ENCODE measurements around the gene GPR153.

The GPR153 gene

GRCh38 chr1:6233376-6233775, 27.5 kb downstream of the GPR153 start:
- Histone ChIP-seq H2AFZ (ENCODE audit: low read depth, low read length) (no peak overlapping the region), H3K23ac (ENCODE audit: low read length in 2 of 2) (no peak overlapping the region), H2BK15ac (ENCODE audit: low read depth, poor library complexity, severe bottlenecking) (no peak overlapping the region), H3K14ac (ENCODE audit: low read length in 2 of 2) (no peak overlapping the region), H3K4ac (ENCODE audit: low read depth in 1 of 2, low read length in 2 of 2) (no peak overlapping the region), H2AK5ac (ENCODE audit: low read length, severe bottlenecking) (no peak overlapping the region), H3K79me1 (replicated peaks; ENCODE audit: low read length, poor library complexity, severe bottlenecking) (peaks cover 33% of the 10 kb centered on the region), H4K91ac (ENCODE audit: low read length) (no peak overlapping the region), H3K18ac (ENCODE audit: low read depth in 1 of 2, low read length in 2 of 2) (no peak overlapping the region), H2BK12ac (ENCODE audit: low read length in 2 of 2) (no peak overlapping the region), H3K9me3 (ENCODE audit: control insufficient read depth, low read length) (no peaks in the 10 kb centered on the region), H3K9ac (ENCODE audit: low read length) (no peak overlapping the region), H3K4me1 (ENCODE audit: control insufficient read depth, insufficient read depth, low read depth, low read length) (peaks cover 12% of the 10 kb centered on the region), H3K27me3 (ENCODE audit: control insufficient read depth in 1 of 2, insufficient read depth in 1 of 2, low read length in 2 of 2) (no peaks in the 10 kb centered on the region), H3K27ac (ENCODE audit: low read length, poor library complexity, severe bottlenecking) (no peak overlapping the region), H3K36me3 (ENCODE audit: control insufficient read depth in 1 of 2, insufficient read depth in 2 of 2, low read depth in 1 of 2, low read length in 2 of 2) (peaks cover 23 to 35% of the 10 kb centered on the region in 2 experiments), H4K8ac (ENCODE audit: low read length) (no peak overlapping the region), H3K4me3 (ENCODE audit: insufficient read depth in 1 of 2, low read depth in 1 of 2, low read length in 2 of 2) (no peak overlapping the region), H3K4me2 (ENCODE audit: low read length, poor library complexity, severe bottlenecking) (no peak overlapping the region), H2BK120ac (ENCODE audit: low read depth, low read length) (no peak overlapping the region), H2BK5ac (ENCODE audit: low read depth, low read length, poor library complexity, severe bottlenecking) (no peak overlapping the region)
- 45% methylated on average over 1 of the region's 1 CpG for WGBS
- no peak for DNase-seq

- no peak overlapping the region for H2BK120ac ChIP-seq (ENCODE audit: low read depth, low read length)
- H3K23ac ChIP-seq (ENCODE audit: low read length in 2 of 2), result no peak overlapping the region
- no peak overlapping the region for H3K18ac ChIP-seq (ENCODE audit: low read depth in 1 of 2, low read length in 2 of 2)
- H3K27ac ChIP-seq (ENCODE audit: low read length, poor library complexity, severe bottlenecking), result no peak overlapping the region
- no peak overlapping the region for H2AFZ ChIP-seq (ENCODE audit: low read depth, low read length)
- H4K8ac ChIP-seq (ENCODE audit: low read length), result no peak overlapping the region
- no peak for DNase-seq
- no peak overlapping the region for H3K9ac ChIP-seq (ENCODE audit: low read length)
- H3K4me3 ChIP-seq (ENCODE audit: insufficient read depth in 1 of 2, low read depth in 1 of 2, low read length in 2 of 2), result no peak overlapping the region
- no peak overlapping the region for H2BK15ac ChIP-seq (ENCODE audit: low read depth, poor library complexity, severe bottlenecking)
- peaks cover 20% of the 10 kb centered on the region for H3K79me1 ChIP-seq (replicated peaks; ENCODE audit: low read length, poor library complexity, severe bottlenecking)
- peaks cover 9% of the 10 kb centered on the region for H3K4me1 ChIP-seq (ENCODE audit: control insufficient read depth, insufficient read depth, low read depth, low read length)
- H2AK5ac ChIP-seq (ENCODE audit: low read length, severe bottlenecking), result no peak overlapping the region
- H3K4me2 ChIP-seq (ENCODE audit: low read length, poor library complexity, severe bottlenecking), result no peak overlapping the region
- 93% methylated on average over 8 of the region's 8 CpGs for WGBS
- H3K27me3 ChIP-seq (ENCODE audit: control insufficient read depth in 1 of 2, insufficient read depth in 1 of 2, low read length in 2 of 2), result no peaks in the 10 kb centered on the region
- no peak overlapping the region for H2BK12ac ChIP-seq (ENCODE audit: low read length in 2 of 2)
- H3K4ac ChIP-seq (ENCODE audit: low read depth in 1 of 2, low read length in 2 of 2), result no peak overlapping the region
- H3K14ac ChIP-seq (ENCODE audit: low read length in 2 of 2), result no peak overlapping the region
- H3K36me3 ChIP-seq (ENCODE audit: control insufficient read depth in 1 of 2, insufficient read depth in 2 of 2, low read depth in 1 of 2, low read length in 2 of 2), result peaks cover 54 to 66% of the 10 kb centered on the region in 2 experiments
- H4K91ac ChIP-seq (ENCODE audit: low read length), result no peak overlapping the region
- no peak overlapping the region for H2BK5ac ChIP-seq (ENCODE audit: low read depth, low read length, poor library complexity, severe bottlenecking)
- no peaks in the 10 kb centered on the region for H3K9me3 ChIP-seq (ENCODE audit: control insufficient read depth, low read length)
Measured at GRCh38 chr1:6225651-6226050, 35.2 kb downstream of the GPR153 start.

- no peak for DNase-seq
- Histone ChIP-seq H3K18ac (ENCODE audit: low read depth in 1 of 2, low read length in 2 of 2) (no peak overlapping the region), H3K4me2 (ENCODE audit: low read length, poor library complexity, severe bottlenecking) (no peak overlapping the region), H3K27me3 (ENCODE audit: control insufficient read depth in 1 of 2, insufficient read depth in 1 of 2, low read length in 2 of 2) (no peaks in the 10 kb centered on the region), H3K4ac (ENCODE audit: low read depth in 1 of 2, low read length in 2 of 2) (no peak overlapping the region), H4K91ac (ENCODE audit: low read length) (no peak overlapping the region), H3K4me3 (ENCODE audit: insufficient read depth in 1 of 2, low read depth in 1 of 2, low read length in 2 of 2) (no peak overlapping the region), H4K8ac (ENCODE audit: low read length) (no peak overlapping the region), H2BK5ac (ENCODE audit: low read depth, low read length, poor library complexity, severe bottlenecking) (no peak overlapping the region), H3K79me1 (replicated peaks; ENCODE audit: low read length, poor library complexity, severe bottlenecking) (peaks cover 17% of the 10 kb centered on the region), H3K4me1 (ENCODE audit: control insufficient read depth, insufficient read depth, low read depth, low read length) (peaks cover 15% of the 10 kb centered on the region), H3K9me3 (ENCODE audit: control insufficient read depth, low read length) (no peaks in the 10 kb centered on the region), H3K27ac (ENCODE audit: low read length, poor library complexity, severe bottlenecking) (no peak overlapping the region), H3K23ac (ENCODE audit: low read length in 2 of 2) (no peak overlapping the region), H3K14ac (ENCODE audit: low read length in 2 of 2) (no peak overlapping the region), H2AFZ (ENCODE audit: low read depth, low read length) (no peak overlapping the region), H2AK5ac (ENCODE audit: low read length, severe bottlenecking) (no peak overlapping the region), H2BK120ac (ENCODE audit: low read depth, low read length) (no peak overlapping the region), H2BK15ac (ENCODE audit: low read depth, poor library complexity, severe bottlenecking) (no peak overlapping the region), H3K9ac (ENCODE audit: low read length) (no peak overlapping the region), H3K36me3 (ENCODE audit: control insufficient read depth in 1 of 2, insufficient read depth in 2 of 2, low read depth in 1 of 2, low read length in 2 of 2) (peaks cover 52 to 60% of the 10 kb centered on the region in 2 experiments), H2BK12ac (ENCODE audit: low read length in 2 of 2) (no peak overlapping the region)
- 73% methylated on average over 15 of the region's 15 CpGs for WGBS
Measured at GRCh38 chr1:6224718-6225117, 36.2 kb downstream of the GPR153 start.

- no peak overlapping the region for H2BK15ac ChIP-seq (ENCODE audit: low read depth, poor library complexity, severe bottlenecking)
- H2BK5ac ChIP-seq (ENCODE audit: low read depth, low read length, poor library complexity, severe bottlenecking), result no peak overlapping the region
- H3K14ac ChIP-seq (ENCODE audit: low read length in 2 of 2), result no peak overlapping the region
- H3K36me3 ChIP-seq (ENCODE audit: control insufficient read depth in 1 of 2, insufficient read depth in 2 of 2, low read depth in 1 of 2, low read length in 2 of 2), result peaks cover 43 to 56% of the 10 kb centered on the region in 2 experiments
- no peak overlapping the region for H2BK120ac ChIP-seq (ENCODE audit: low read depth, low read length)
- H3K79me1 ChIP-seq (replicated peaks; ENCODE audit: low read length, poor library complexity, severe bottlenecking), result peaks cover 15% of the 10 kb centered on the region
- no peak overlapping the region for H3K4ac ChIP-seq (ENCODE audit: low read depth in 1 of 2, low read length in 2 of 2)
- no peak overlapping the region for H2AFZ ChIP-seq (ENCODE audit: low read depth, low read length)
- no peak overlapping the region for H2AK5ac ChIP-seq (ENCODE audit: low read length, severe bottlenecking)
- 98% methylated on average over 11 of the region's 13 CpGs for WGBS
- no peak overlapping the region for H3K4me2 ChIP-seq (ENCODE audit: low read length, poor library complexity, severe bottlenecking)
- H3K27ac ChIP-seq (ENCODE audit: low read length, poor library complexity, severe bottlenecking), result no peak overlapping the region
- H3K4me3 ChIP-seq (ENCODE audit: insufficient read depth in 1 of 2, low read depth in 1 of 2, low read length in 2 of 2), result no peak overlapping the region
- H3K23ac ChIP-seq (ENCODE audit: low read length in 2 of 2), result no peak overlapping the region
- H3K18ac ChIP-seq (ENCODE audit: low read depth in 1 of 2, low read length in 2 of 2), result no peak overlapping the region
- DNase-seq, result no peak
- H3K4me1 ChIP-seq (ENCODE audit: control insufficient read depth, insufficient read depth, low read depth, low read length), result peaks cover 15% of the 10 kb centered on the region
- H4K91ac ChIP-seq (ENCODE audit: low read length), result no peak overlapping the region
- H3K9ac ChIP-seq (ENCODE audit: low read length), result no peak overlapping the region
- H2BK12ac ChIP-seq (ENCODE audit: low read length in 2 of 2), result no peak overlapping the region
- no peaks in the 10 kb centered on the region for H3K27me3 ChIP-seq (ENCODE audit: control insufficient read depth in 1 of 2, insufficient read depth in 1 of 2, low read length in 2 of 2)
- H3K9me3 ChIP-seq (ENCODE audit: control insufficient read depth, low read length), result no peaks in the 10 kb centered on the region
- H4K8ac ChIP-seq (ENCODE audit: low read length), result no peak overlapping the region
Measured at GRCh38 chr1:6223617-6224016, 37.3 kb downstream of the GPR153 start.
